ENCODE measurements around the gene CAPN2. TPM values are rescaled to one million over a fixed set of nuclear protein-coding genes. Genes with fewer than 3 reads are reported as not detected.
A peak's percentile ranks its signal among the peaks of the same experiment; 100 is the strongest.

Gene CAPN2
- total RNA-seq, 1 donor from 2014 or later = 258 TPM

DNA sequence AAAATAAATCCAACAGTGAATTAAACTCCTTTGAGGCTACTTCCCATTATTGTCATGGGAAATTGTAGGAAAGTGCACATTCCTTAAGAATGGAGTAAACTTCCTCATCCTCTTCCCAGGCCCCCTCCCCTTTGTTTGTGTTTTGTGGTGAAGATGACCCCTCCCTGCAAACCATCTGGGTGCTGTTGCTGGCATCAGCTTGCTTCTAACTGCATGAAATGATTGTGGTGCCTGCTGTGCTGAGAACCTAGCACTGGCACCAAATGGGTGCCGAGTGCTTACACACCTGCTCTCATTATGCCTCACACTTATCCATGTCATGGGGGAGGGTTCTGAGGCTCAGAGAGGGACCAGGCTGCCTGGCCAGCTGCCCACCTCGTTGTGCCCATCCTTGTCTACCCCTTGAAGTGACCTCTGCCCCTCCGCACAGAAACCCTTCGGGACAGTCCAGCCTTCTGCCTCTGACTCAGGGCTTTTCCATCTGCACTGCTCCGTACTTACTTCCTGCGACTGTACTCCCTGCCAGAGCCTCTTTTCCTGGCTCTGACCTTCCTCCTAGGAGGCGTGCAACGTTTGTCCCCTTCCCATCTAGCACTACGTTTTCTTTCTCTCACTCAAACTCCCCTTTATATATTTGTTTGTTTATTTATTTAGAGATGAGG, 30.6 kb downstream of the CAPN2 start:
- no peak for DNase-seq (ENCODE audit: low read depth)
- Histone ChIP-seq H3K36me3 (ENCODE audit: control insufficient read depth, insufficient read depth, low read length) (peaks cover 3% of the 10 kb centered on the region), H3K27me3 (ENCODE audit: control insufficient read depth, insufficient read depth, low read length) (no peaks in the 10 kb centered on the region), H3K4me3 (ENCODE audit: low read depth, low read length) (no peak overlapping the region)
- TF ChIP-seq, protein P1, sequence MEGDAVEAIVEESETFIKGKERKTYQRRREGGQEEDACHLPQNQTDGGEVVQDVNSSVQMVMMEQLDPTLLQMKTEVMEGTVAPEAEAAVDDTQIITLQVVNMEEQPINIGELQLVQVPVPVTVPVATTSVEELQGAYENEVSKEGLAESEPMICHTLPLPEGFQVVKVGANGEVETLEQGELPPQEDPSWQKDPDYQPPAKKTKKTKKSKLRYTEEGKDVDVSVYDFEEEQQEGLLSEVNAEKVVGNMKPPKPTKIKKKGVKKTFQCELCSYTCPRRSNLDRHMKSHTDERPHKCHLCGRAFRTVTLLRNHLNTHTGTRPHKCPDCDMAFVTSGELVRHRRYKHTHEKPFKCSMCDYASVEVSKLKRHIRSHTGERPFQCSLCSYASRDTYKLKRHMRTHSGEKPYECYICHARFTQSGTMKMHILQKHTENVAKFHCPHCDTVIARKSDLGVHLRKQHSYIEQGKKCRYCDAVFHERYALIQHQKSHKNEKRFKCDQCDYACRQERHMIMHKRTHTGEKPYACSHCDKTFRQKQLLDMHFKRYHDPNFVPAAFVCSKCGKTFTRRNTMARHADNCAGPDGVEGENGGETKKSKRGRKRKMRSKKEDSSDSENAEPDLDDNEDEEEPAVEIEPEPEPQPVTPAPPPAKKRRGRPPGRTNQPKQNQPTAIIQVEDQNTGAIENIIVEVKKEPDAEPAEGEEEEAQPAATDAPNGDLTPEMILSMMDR (IDR thresholded peaks at IDR 0.05; ENCODE audit: insufficient read depth, low read length, poor library complexity, severe bottlenecking) = no peak

DNA sequence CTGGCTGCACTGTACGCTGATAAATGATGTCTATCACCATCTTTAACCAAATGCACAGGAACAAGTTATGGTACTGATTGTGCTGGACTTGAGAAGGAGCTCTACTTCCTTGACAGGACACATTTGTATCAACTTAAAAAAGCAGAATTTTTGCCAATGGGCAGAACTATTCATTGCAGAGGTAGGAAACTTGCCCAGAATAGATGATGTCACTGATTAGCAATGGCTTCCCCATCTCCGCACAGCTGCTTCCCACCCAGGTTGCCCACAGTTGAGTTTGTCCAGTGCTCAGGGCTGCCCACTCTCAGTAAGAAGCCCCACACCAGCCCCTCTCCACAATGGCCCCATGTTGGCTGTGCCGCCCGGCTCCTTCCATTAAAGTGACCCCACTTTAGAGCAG, 33.4 kb downstream of the CAPN2 start:
- Histone ChIP-seq H3K4me3 (ENCODE audit: low read depth, low read length) (no peak overlapping the region), H3K27me3 (ENCODE audit: control insufficient read depth, insufficient read depth, low read length) (no peaks in the 10 kb centered on the region), H3K36me3 (ENCODE audit: control insufficient read depth, insufficient read depth, low read length) (peaks cover 3% of the 10 kb centered on the region)
- TF ChIP-seq, protein P1 (IDR thresholded peaks at IDR 0.05; ENCODE audit: insufficient read depth, low read length, poor library complexity, severe bottlenecking) = no peak
- DNase-seq (ENCODE audit: low read depth) = no peak

GRCh38 chr1:223747838-223748335, 35.5 kb downstream of the CAPN2 start:
- DNase-seq (ENCODE audit: low read depth) = no peak
- no peak overlapping the region for H3K4me3 ChIP-seq (ENCODE audit: low read depth, low read length)
- no peaks in the 10 kb centered on the region for H3K27me3 ChIP-seq (ENCODE audit: control insufficient read depth, insufficient read depth, low read length)
- TF ChIP-seq, protein P1 (IDR thresholded peaks at IDR 0.05; ENCODE audit: insufficient read depth, low read length, poor library complexity, severe bottlenecking) = no peak
- peaks cover 5% of the 10 kb centered on the region for H3K36me3 ChIP-seq (ENCODE audit: control insufficient read depth, insufficient read depth, low read length)

- DNase-seq (ENCODE audit: low read depth) = no peak
- Histone ChIP-seq H3K36me3 (ENCODE audit: control insufficient read depth, insufficient read depth, low read length) (peaks cover 6% of the 10 kb centered on the region), H3K4me3 (ENCODE audit: low read depth, low read length) (no peak overlapping the region), H3K27me3 (ENCODE audit: control insufficient read depth, insufficient read depth, low read length) (no peaks in the 10 kb centered on the region)
- TF ChIP-seq, protein P1 (IDR thresholded peaks at IDR 0.05; ENCODE audit: insufficient read depth, low read length, poor library complexity, severe bottlenecking) = no peak
Observed at GRCh38 chr1:223748405-223748772, 36.0 kb downstream of the CAPN2 start.

GRCh38 chr1:223748773-223749733, 36.7 kb downstream of the CAPN2 start:
- DNase-seq (ENCODE audit: low read depth) = no peak
- Histone ChIP-seq H3K36me3 (ENCODE audit: control insufficient read depth, insufficient read depth, low read length) (peaks cover 6% of the 10 kb centered on the region), H3K27me3 (ENCODE audit: control insufficient read depth, insufficient read depth, low read length) (no peaks in the 10 kb centered on the region), H3K4me3 (ENCODE audit: low read depth, low read length) (no peak overlapping the region)
- TF ChIP-seq, protein P1 (IDR thresholded peaks at IDR 0.05; ENCODE audit: insufficient read depth, low read length, poor library complexity, severe bottlenecking) = peak; percentile 55

Data from kidney epithelial cell (primary cell).